HepG2 (cell line): ENCODE results near the gene SLC5A6. TPM values are rescaled to one million over a fixed set of nuclear protein-coding genes. Genes with fewer than 3 reads are reported as not detected.

Source experiments
- ATAC-seq: fragments of 200-7000 bp; cut with Tn5 transposase; 3 replicates; pipeline ENCODE4 v1.9.1; 2020; ENCODE audit warnings: mild to moderate bottlenecking, moderate library complexity
- BruUV-seq: library from RNA; stranded (reverse); fragments of 400-500 nt; replicated peaks from 2 replicates; lab custom pipeline; 2021; lab: Mats Ljungman, UMichigan
- CTCF ChIA-PET: fragments of 300-600 bp; formaldehyde crosslinking; extraction: SDS; loops from one replicate; lab custom pipeline; 2021; ENCODE audit warnings: low total read pairs, inconsistent platforms, low intra/inter-chr PET ratio; lab: Yijun Ruan, JAX
- POLR2A ChIA-PET: fragments of 350-600 bp; sonication (Branson Sonifier 250); formaldehyde crosslinking; loops from one replicate; lab custom pipeline; 2020; ENCODE audit warnings: antibody characterized with exemption, inconsistent platforms; lab: Yijun Ruan, JAX
- DNase-seq: peaks from one replicate; pipeline ENCODE4 v3.0.0-alpha.2; 2015; ENCODE audit warnings: low spot score
- FAIRE-seq: peaks from 3 replicates; lab custom pipeline; 2011; peaks lifted over from hg19 to GRCh38; lab: Jason Lieb, UNC
- H2AFZ ChIP-seq: one replicate; pipeline ENCODE4 v1.6.1; 2011; ENCODE audit warnings: low read length, inconsistent platforms
- H3K27ac ChIP-seq: fragments of 300-600 bp; 3 replicates; pipeline ENCODE4 v1.8.0; 2011; ENCODE audit warnings: mixed run types, mild to moderate bottlenecking, mixed read lengths, low read length, inconsistent platforms; ENCODE audit not compliant: insufficient read depth; ENCODE audit errors: extremely low read length
- H3K27me3 ChIP-seq, 2 experiments: fragments of 200-600 bp in 1 of 2; 2 replicates in 1 of 2; 3 replicates in 1 of 2; pipeline versions ENCODE4 v1.6.0 to v1.8.0; 2011; ENCODE audit warnings: low read length in 2 of 2, mild to moderate bottlenecking in 2 of 2, moderate library complexity in 2 of 2, inconsistent platforms in 1 of 2; ENCODE audit not compliant: insufficient read depth in 2 of 2, control insufficient read depth in 1 of 2
- H3K36me3 ChIP-seq, 2 experiments: fragments of 200-600 bp in 1 of 2; replicated peaks in 1 of 2; 2 replicates in 1 of 2; 3 replicates in 1 of 2; pipeline versions ENCODE4 v1.5.1 to v1.8.0; 2011; ENCODE audit warnings: low read length in 2 of 2, inconsistent platforms in 1 of 2; ENCODE audit not compliant: insufficient read depth in 2 of 2, control insufficient read depth in 1 of 2
- H3K4me1 ChIP-seq: 2 replicates; pipeline ENCODE4 v1.5.1; 2012; ENCODE audit warnings: low read length, inconsistent platforms; ENCODE audit not compliant: insufficient read depth
- H3K4me2 ChIP-seq: 2 replicates; pipeline ENCODE4 v1.6.0; 2011; ENCODE audit warnings: low read depth, low read length, inconsistent platforms
- H3K4me3 ChIP-seq, 3 experiments: fragments of 200-600 bp in 1 of 3; sonication (generic), shearing (Covaris generic) in 1 of 3; replicated peaks in 1 of 3; 2 replicates each; pipeline ENCODE4 v1.5.1; 2011 to 2016; ENCODE audit warnings: low read length in 3 of 3, inconsistent platforms in 2 of 3, low read depth in 2 of 3, mild to moderate bottlenecking in 2 of 3, control low read depth in 1 of 3, mixed read lengths in 1 of 3; ENCODE audit not compliant: insufficient read depth in 1 of 3
- H3K79me2 ChIP-seq: one replicate; pipeline ENCODE4 v1.6.1; 2011; ENCODE audit warnings: low read length, inconsistent platforms; ENCODE audit not compliant: insufficient read depth
- H3K9ac ChIP-seq: 2 replicates; pipeline ENCODE4 v1.6.0; 2011; ENCODE audit warnings: mild to moderate bottlenecking, low read depth, low read length, inconsistent platforms; ENCODE audit not compliant: insufficient read depth
- H3K9me3 ChIP-seq: 2 replicates; pipeline ENCODE4 v1.5.1; 2012; ENCODE audit warnings: mild to moderate bottlenecking, low read length
- H4K20me1 ChIP-seq: 2 replicates; pipeline ENCODE4 v1.6.0; 2011; ENCODE audit warnings: inconsistent platforms, mild to moderate bottlenecking, low read length, moderate library complexity; ENCODE audit not compliant: insufficient read depth
- MTERF4 ChIP-seq: sonication (generic); formaldehyde crosslinking; IDR thresholded peaks from 2 replicates; pipeline ENCODE4 v1.8.0; 2023; ENCODE audit warnings: mild to moderate bottlenecking, missing genetic modification reagents
- RORA ChIP-seq: sonication (generic); formaldehyde crosslinking; IDR thresholded peaks from 2 replicates; pipeline ENCODE4 v1.5.0; 2020; ENCODE audit warnings: mild to moderate bottlenecking, missing genetic modification reagents, moderate library complexity
- ZNF18 ChIP-seq: sonication (generic); formaldehyde crosslinking; IDR thresholded peaks from 2 replicates; pipeline ENCODE4 v1.8.0; 2022; ENCODE audit warnings: mild to moderate bottlenecking, missing genetic modification reagents; ENCODE audit not compliant: insufficient replicate concordance
- ZNF550 ChIP-seq: sonication (generic); formaldehyde crosslinking; IDR thresholded peaks from 2 replicates; pipeline ENCODE4 v1.4.0; 2020; ENCODE audit warnings: mild to moderate bottlenecking, missing genetic modification reagents, borderline replicate concordance
- ZNF724P ChIP-seq: sonication (generic); formaldehyde crosslinking; IDR thresholded peaks from 2 replicates; pipeline ENCODE4 v1.8.0; 2022; ENCODE audit warnings: missing genetic modification reagents, borderline replicate concordance
- WGBS: methylation state at CpG from one replicate; pipeline ENCODE4 v1.1.6; 2017; ENCODE audit warnings: low lambda C conversion rate; 5-methylcytosine and 5-hydroxymethylcytosine counted together
- in situ Hi-C: cut with HindIII; loops from 2 replicates; pipeline ENCODE4 v1.10.0; 2017; ENCODE audit warnings: low pct_unique_long_range_greater_than_20kb; ENCODE audit not compliant: extremely low pct_ligation_motif_present
- intact Hi-C: fragments of 100-400 bp; cut with micrococcal nuclease; formaldehyde crosslinking; loops from one replicate; pipeline ENCODE4 v1.10.0; 2022; ENCODE audit not compliant: unreplicated experiment
- polyA plus RNA-seq, 8 experiments: library from polyadenylated mRNA; depleted of rRNA in 3 of 8; stranded (reverse) in 7 of 8; unstranded in 1 of 8; fragments of >200 nt; fragmentation: Illumina TruSeq in 4 of 8; extraction: Trizol in 4 of 8; gene quantifications; 2 replicates each; pipeline versions ENCODE4 v1.2.1 to v1.2.3, GENCODE V29; 2011 to 2016; ENCODE audit warnings: low read depth in 4 of 8, missing spikeins in 1 of 8, mixed read lengths in 1 of 8; ENCODE audit not compliant: insufficient read depth in 1 of 8
- total RNA-seq, 5 experiments: library from RNA; depleted of rRNA; stranded (reverse); fragments of >200 nt; fragmentation: Illumina TruSeq; extraction: Trizol; gene quantifications; 2 replicates each; pipeline ENCODE4 v1.2.3, GENCODE V29; 2016; ENCODE audit warnings: low read depth in 1 of 5
- TF ChIP-seq, protein P1 (sequence below): IDR thresholded peaks from 2 replicates; pipeline ENCODE4 v1.6.1; 2016; ENCODE audit warnings: mild to moderate bottlenecking, missing biosample characterization, missing genetic modification reagents
- TF ChIP-seq, protein P2 (sequence below): sonication (generic); formaldehyde crosslinking; IDR thresholded peaks from 2 replicates; pipeline ENCODE4 v1.4.0; 2020; ENCODE audit warnings: mild to moderate bottlenecking, missing genetic modification reagents
- TF ChIP-seq, protein P3 (sequence below): IDR thresholded peaks from 2 replicates; pipeline ENCODE4 v1.6.1; 2016; ENCODE audit warnings: missing biosample characterization, missing genetic modification reagents, low read depth

SLC5A6 gene
- total and polyA plus RNA-seq, 2 of the 13 experiments (the other 11 are each of a cell fraction or from before 2014, with no cell fraction given) = 135 to 417 TPM

DNA sequence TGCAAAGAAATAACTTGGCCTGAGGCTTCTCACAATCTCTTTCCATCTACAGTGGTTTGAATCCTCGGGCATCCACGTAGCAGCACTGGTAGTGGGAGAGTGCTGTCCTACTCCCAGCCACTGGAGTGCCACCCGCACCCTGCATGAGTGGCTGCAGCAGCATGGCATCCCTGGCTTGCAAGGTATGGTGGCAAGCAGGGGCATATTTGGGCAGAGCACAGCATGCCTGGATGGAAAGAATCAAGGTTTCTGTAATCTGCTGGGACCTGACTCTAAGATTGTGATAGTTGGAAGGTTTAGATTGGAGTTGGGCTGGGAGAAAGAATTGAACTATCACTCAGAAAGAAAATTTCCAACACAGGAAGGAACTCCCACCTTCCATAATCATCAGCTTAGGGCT is 9.1 kb upstream of the SLC5A6 start (continued):
- TF ChIP-seq ZNF18 (CRISPR knock-in tag) = no peak
- no peak for TF ChIP-seq ZNF550 (CRISPR knock-in tag)

DNA sequence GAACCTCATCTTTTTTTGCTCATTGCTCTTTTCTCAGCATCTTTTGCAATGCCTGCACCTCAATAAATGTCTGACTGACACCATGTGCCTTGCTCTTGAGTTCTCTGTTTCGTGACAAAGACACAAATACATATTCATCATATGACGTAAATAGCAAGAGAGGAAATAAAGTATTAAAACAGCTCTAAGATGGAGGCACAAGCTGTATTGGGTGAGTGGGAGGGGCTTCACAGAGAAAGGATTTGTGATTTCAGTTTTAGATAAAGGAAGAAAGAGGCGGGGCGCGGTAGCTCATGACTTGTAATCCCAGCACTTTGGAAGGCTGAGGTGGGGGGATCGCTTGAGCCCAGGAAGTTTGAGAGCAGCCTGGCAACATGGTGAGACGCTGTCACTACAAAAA is 8.0 kb upstream of the SLC5A6 start:
- ChIA-PET CTCF (no interaction called here), POLR2A (interaction anchor here (0.9 kb wide), 1 partner anchor 29 kb away, joined by 3 read pairs; no protein-coding TSS in a partner anchor)
- ATAC-seq = no peak
- no peak overlapping the region for H3K27ac ChIP-seq
- H3K4me2 ChIP-seq = no peak overlapping the region
- no peak overlapping the region for H3K4me3 ChIP-seq
- BruUV-seq = no TSS peak
- no peaks in the 10 kb centered on the region for H3K9me3 ChIP-seq
- H3K79me2 ChIP-seq = no peaks in the 10 kb centered on the region
- no peaks in the 10 kb centered on the region for H3K27me3 ChIP-seq
- H2AFZ ChIP-seq = no peak overlapping the region
- intact Hi-C loops (no loop called here), in situ Hi-C loops (no loop called here)
- TF ChIP-seq RORA (CRISPR knock-in tag) (no peak), MTERF4 (CRISPR knock-in tag) (no peak), ZNF724P (CRISPR knock-in tag) (no peak)
- TF ChIP-seq, protein P1, sequence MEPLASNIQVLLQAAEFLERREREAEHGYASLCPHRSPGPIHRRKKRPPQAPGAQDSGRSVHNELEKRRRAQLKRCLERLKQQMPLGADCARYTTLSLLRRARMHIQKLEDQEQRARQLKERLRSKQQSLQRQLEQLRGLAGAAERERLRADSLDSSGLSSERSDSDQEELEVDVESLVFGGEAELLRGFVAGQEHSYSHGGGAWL = no peak
- TF ChIP-seq, protein P2, sequence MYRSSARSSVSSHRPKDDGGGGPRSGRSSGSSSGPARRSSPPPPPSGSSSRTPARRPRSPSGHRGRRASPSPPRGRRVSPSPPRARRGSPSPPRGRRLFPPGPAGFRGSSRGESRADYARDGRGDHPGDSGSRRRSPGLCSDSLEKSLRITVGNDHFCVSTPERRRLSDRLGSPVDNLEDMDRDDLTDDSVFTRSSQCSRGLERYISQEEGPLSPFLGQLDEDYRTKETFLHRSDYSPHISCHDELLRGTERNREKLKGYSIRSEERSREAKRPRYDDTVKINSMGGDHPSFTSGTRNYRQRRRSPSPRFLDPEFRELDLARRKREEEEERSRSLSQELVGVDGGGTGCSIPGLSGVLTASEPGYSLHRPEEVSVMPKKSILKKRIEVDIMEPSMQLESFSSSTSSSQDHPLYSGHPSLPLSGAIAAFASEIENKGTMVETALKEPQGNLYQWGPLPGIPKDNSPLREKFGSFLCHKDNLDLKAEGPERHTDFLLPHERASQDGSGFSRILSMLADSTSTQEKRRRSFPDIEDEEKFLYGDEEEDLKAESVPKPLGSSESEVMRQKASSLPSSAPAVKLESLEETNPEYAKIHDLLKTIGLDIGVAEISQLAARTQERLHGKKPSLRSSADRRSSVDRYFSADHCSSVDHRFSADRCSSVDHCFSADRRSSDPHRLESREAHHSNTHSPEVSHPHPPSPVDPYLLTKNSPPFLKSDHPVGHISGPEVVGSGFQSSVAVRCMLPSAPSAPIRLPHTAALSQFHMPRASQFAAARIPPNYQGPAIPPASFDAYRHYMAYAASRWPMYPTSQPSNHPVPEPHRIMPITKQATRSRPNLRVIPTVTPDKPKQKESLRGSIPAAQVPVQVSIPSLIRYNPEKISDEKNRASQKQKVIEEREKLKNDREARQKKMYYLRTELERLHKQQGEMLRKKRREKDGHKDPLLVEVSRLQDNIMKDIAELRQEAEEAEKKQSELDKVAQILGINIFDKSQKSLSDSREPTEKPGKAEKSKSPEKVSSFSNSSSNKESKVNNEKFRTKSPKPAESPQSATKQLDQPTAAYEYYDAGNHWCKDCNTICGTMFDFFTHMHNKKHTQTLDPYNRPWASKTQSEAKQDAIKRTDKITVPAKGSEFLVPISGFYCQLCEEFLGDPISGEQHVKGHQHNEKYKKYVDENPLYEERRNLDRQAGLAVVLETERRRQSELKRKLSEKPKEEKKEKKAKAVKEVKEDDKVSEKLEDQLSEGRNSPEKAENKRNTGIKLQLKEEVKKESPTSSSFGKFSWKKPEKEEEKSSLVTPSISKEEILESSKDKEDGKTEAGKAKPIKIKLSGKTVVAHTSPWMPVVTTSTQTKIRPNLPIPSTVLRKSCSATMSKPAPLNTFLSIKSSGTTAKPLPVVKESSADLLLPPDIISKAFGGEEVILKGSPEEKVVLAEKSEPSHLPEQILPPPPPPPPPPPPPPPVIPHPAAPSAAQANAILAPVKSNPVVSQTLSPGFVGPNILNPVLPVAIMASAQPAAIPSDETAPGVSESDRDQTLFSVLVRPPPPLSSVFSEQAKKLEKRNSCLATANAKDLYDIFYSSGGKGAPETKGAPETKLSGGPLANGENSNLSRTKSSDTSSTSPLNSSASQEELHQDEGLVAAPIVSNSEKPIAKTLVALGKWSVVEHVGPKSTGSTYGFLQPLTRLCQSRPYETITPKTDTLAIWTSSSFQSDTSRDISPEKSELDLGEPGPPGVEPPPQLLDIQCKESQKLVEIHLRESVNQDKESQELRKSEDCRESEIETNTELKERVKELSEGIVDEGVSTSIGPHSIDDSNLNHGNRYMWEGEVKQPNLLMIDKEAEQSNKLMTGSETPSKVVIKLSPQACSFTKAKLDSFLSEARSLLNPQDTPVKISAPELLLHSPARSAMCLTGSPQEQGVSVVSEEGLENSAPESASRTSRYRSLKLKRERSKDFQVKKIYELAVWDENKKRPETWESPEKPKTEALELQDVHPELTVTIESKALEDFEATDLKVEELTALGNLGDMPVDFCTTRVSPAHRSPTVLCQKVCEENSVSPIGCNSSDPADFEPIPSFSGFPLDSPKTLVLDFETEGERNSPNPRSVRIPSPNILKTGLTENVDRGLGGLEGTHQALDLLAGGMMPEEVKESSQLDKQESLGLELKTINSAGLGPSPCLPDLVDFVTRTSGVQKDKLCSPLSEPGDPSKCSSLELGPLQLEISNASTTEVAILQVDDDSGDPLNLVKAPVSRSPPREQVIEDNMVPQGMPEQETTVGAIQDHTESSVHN (CRISPR knock-in tag) = no peak
- TF ChIP-seq, protein P3, sequence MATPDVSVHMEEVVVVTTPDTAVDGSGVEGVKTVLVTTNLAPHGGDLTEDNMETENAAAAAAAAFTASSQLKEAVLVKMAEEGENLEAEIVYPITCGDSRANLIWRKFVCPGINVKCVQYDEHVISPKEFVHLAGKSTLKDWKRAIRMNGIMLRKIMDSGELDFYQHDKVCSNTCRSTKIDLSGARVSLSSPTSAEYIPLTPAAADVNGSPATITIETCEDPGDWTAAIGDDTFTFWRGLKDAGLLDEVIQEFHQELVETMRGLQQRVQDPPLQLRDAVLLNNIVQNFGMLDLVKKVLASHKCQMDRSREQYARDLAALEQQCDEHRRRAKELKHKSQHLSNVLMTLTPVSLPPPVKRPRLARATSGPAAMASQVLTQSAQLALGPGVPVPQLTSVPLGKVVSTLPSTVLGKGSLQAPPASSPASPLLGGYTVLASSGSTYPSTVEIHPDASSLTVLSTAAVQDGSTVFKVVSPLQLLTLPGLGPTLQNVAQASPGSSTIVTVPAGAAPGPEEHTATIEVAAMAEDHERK (CRISPR knock-in tag) = no peak
- no peaks in the 10 kb centered on the region for H4K20me1 ChIP-seq
- no peak for DNase-seq
- 96% methylated on average over 7 of the region's 7 CpGs for WGBS
- H3K9ac ChIP-seq = no peak overlapping the region
- H3K4me1 ChIP-seq = peaks cover 21% of the 10 kb centered on the region
- peaks cover 31 to 77% of the 10 kb centered on the region in 2 experiments for H3K36me3 ChIP-seq
- no peak for FAIRE-seq
